Lung (tissue), 12 donors: ENCODE data around the gene SIGLEC8. TPM values are rescaled to one million over a fixed set of nuclear protein-coding genes. Genes with fewer than 3 reads are reported as not detected.
"Not testable (repeated sequence)": the region's sequence is repeated elsewhere in the genome, so short reads cannot be mapped to it uniquely, and the experiment has no call there.

ENCODE experiments used
- ATAC-seq: fragments of 200-7000 bp; cut with Tn5 transposase; one replicate; pipeline ENCODE4 v1.9.1; 2020; ENCODE audit warnings: moderate number of reproducible peaks; ENCODE audit not compliant: insufficient read depth, low FRiP score
- DNase-seq, 3 donors: peaks; one replicate each; pipeline ENCODE4 v3.0.0-alpha.2; 2013 to 2017
- H3K27ac ChIP-seq, 2 donors: one replicate each; pipeline ENCODE4 v1.5.1; 2013; ENCODE audit warnings: mild to moderate bottlenecking in 2 of 2, moderate library complexity in 2 of 2, control low read depth in 1 of 2, inconsistent platforms in 1 of 2, low read depth in 1 of 2, low read length in 1 of 2
- H3K27me3 ChIP-seq, 3 donors: one replicate each; pipeline ENCODE4 v1.5.1; 2013; ENCODE audit warnings: low read length in 2 of 3; ENCODE audit not compliant: control insufficient read depth in 3 of 3, insufficient read depth in 3 of 3
- H3K36me3 ChIP-seq, 4 donors: one replicate each; pipeline ENCODE4 v1.5.1; 2013; ENCODE audit warnings: low read length in 4 of 4, mild to moderate bottlenecking in 1 of 4, moderate library complexity in 1 of 4; ENCODE audit not compliant: control insufficient read depth in 4 of 4, insufficient read depth in 4 of 4
- H3K4me1 ChIP-seq, 5 donors: one replicate each; pipeline ENCODE4 v1.5.1; 2013; ENCODE audit warnings: low read length in 5 of 5, mild to moderate bottlenecking in 2 of 5, moderate library complexity in 1 of 5; ENCODE audit not compliant: control insufficient read depth in 5 of 5, insufficient read depth in 5 of 5
- H3K4me3 ChIP-seq: one replicate; pipeline ENCODE4 v1.5.1; 2013; ENCODE audit warnings: mild to moderate bottlenecking, control low read depth, moderate library complexity
- H3K9ac ChIP-seq, 2 donors: one replicate each; pipeline ENCODE4 v1.5.1; 2013; ENCODE audit warnings: low read length in 2 of 2, control low read depth in 1 of 2; ENCODE audit not compliant: insufficient read depth in 1 of 2
- H3K9me3 ChIP-seq, 4 donors: one replicate each; pipeline ENCODE4 v1.5.1; 2013; ENCODE audit warnings: low read length in 3 of 4, mild to moderate bottlenecking in 1 of 4, moderate library complexity in 1 of 4; ENCODE audit not compliant: control insufficient read depth in 4 of 4, insufficient read depth in 3 of 4
- WGBS, 2 donors: extraction: QIAGEN DNeasy Blood & Tissue Kit; methylation state at CpG; one replicate each; pipeline ENCODE4 v1.1.7; 2013; 5-methylcytosine and 5-hydroxymethylcytosine counted together
- polyA plus RNA-seq, 2 donors: library from polyadenylated mRNA; stranded (reverse); fragments of 200-250 nt; gene quantifications; one replicate each; pipeline ENCODE4 v1.2.1, GENCODE V29; 2013
- total RNA-seq, 2 donors: library from RNA; depleted of rRNA in 1 of 2; stranded (reverse); fragments of >200 nt in 1 of 2; gene quantifications; one replicate each; pipeline ENCODE4 v1.2.1, GENCODE V29; 2014 to 2021
- TF ChIP-seq, protein P1 (sequence below): IDR thresholded peaks from 2 replicates; pipeline ENCODE4 v1.5.1; 2012; ENCODE audit warnings: mild to moderate bottlenecking; ENCODE audit errors: control extremely low read depth, extremely low read depth
- donor health status: control.
- donor health status: control.
- donor health status: Bipolar disorder and iron deficiency.
- donor health status: healthy.
- donor health status: DM: yes; HTN: yes; CAD: no.

Gene SIGLEC8
- total and polyA plus RNA-seq, 4 donors: 0.22 to 0.77 (median 0.31) TPM

DNA sequence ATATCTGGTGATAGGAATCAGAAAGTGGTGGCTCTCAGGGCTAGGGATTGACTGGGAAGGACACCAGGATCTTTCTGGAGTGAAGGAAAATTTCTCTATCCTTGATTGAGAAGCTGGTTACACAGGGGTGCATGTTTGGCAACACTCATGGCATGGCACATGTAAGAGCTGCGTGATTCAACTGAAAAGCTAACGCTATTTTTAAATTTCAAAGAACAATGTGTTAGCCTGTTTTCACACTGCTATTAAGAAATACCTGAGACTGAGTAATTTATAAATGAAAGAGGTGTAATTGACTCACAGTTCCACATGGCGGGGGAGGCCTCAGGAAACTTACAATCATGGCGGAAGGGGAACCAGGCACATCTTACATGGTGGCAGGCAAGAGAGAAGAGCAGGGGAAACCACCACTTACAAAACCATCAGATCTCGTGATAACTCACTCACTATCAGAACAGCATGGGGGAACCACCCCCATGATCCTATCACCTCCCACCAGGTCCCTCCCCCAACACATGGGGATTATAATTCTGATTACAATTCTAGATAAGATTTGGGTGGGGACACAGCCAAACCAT, 7.4 kb downstream of the SIGLEC8 start:
- H3K27me3 ChIP-seq: peaks cover 0 to 6% (median 3%) of the 10 kb centered on the region in 3 donors
- no peak overlapping the region for H3K4me3 ChIP-seq
- DNase-seq (no peak), ATAC-seq (no peak)
- TF ChIP-seq, protein P1, sequence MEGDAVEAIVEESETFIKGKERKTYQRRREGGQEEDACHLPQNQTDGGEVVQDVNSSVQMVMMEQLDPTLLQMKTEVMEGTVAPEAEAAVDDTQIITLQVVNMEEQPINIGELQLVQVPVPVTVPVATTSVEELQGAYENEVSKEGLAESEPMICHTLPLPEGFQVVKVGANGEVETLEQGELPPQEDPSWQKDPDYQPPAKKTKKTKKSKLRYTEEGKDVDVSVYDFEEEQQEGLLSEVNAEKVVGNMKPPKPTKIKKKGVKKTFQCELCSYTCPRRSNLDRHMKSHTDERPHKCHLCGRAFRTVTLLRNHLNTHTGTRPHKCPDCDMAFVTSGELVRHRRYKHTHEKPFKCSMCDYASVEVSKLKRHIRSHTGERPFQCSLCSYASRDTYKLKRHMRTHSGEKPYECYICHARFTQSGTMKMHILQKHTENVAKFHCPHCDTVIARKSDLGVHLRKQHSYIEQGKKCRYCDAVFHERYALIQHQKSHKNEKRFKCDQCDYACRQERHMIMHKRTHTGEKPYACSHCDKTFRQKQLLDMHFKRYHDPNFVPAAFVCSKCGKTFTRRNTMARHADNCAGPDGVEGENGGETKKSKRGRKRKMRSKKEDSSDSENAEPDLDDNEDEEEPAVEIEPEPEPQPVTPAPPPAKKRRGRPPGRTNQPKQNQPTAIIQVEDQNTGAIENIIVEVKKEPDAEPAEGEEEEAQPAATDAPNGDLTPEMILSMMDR: no peak
- no peaks in the 10 kb centered on the region for H3K4me1 ChIP-seq
- WGBS, 2 donors: 83% methylated on average over 5 of the region's 5 CpGs
- peaks cover 0 to 2% (median 0%) of the 10 kb centered on the region in 4 donors for H3K9me3 ChIP-seq
- H3K27ac ChIP-seq: no peak overlapping the region
- no peak overlapping the region for H3K9ac ChIP-seq
- H3K36me3 ChIP-seq: no peaks in the 10 kb centered on the region

DNA sequence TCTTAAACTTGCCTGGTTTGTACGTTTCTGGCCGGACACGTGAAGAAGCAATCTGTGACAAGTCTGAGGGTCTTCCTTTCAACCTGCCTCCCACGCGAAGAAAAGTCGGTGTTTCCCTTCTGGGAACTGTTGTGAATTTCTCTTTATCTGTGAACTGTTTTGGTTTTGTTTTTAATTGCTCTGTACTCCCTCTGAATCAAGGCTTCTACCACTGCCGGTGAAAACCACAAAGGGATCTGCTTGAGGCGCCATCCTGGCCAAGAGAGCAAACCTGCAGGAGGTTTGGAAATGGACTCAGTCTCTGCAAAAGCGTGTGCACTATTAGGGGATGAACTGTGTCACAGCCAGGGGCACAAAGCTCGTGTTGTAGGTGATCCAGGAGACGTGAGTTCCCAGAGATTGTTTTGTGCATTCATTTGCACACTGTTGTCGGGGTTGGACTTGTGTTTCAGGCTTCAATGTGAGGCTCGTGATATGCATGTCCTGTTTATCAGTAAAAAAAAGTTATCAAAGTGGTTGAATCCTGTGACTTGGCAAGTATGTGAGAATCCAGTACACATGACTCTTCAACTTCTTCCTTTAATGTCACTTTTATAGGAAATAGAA, 9.7 kb downstream of the SIGLEC8 start:
- TF ChIP-seq, protein P1: no peak
- Histone ChIP-seq H3K27ac (no peak overlapping the region), H3K36me3 (no peaks in the 10 kb centered on the region), H3K9me3 (peaks cover 0 to 2% (median 0%) of the 10 kb centered on the region in 4 donors), H3K4me1 (no peaks in the 10 kb centered on the region), H3K9ac (no peak overlapping the region), H3K4me3 (no peak overlapping the region), H3K27me3 (peaks cover 0 to 6% (median 3%) of the 10 kb centered on the region in 3 donors)
- ATAC-seq (no peak), DNase-seq (no peak)
- WGBS, 2 donors: 35 to 46% methylated on average over 13 of the region's 13 CpGs

DNA sequence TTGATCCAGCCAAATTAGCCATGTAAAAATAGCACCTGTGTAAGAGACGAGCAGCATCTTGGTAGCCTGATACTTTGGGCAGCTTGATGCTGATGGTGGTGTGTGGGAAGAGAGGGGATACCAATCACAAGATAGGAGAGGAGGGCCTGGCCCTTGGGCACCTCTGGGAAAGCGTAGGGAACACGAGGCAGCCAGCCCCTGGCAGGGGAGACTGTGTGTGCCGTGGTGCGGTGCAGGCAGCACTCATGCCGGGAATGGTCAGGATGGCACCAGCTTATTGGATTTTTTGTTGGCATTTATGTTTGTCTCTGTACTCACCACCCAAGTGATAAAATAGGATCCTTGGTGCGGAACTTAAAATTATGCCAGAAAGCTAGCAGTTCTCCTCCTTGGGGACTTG, 10.2 kb downstream of the SIGLEC8 start:
- DNase-seq: no peak
- H3K27me3 ChIP-seq: peaks cover 0 to 6% (median 3%) of the 10 kb centered on the region in 3 donors

DNA sequence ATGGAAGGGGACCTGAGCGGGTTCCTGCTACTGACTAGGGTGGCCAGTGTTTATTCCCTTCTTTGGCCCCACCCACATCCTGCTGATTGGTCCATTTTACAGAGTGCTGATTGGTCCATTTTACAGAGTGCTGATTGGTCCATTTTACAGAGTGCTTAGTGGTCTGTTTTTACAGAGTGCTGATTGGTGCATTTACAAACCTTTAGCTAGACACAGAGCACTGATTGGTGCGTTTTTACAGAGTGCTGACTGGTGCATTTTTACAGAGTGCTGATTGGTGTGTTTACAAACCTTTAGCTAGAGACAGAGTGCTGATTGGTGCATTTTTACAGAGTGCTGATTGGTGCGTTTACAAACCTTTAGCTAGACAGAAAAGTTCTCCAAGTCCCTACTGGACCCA, 10.7 kb downstream of the SIGLEC8 start:
- 86 to 96% methylated on average over 3 of the region's 3 CpGs for WGBS, 2 donors
- not testable (repeated sequence) for H3K36me3 ChIP-seq, H3K9ac ChIP-seq, H3K27me3 ChIP-seq, H3K4me1 ChIP-seq, H3K9me3 ChIP-seq, H3K4me3 ChIP-seq, H3K27ac ChIP-seq, ATAC-seq, DNase-seq

More for the DNA sequence above, 10.2 kb downstream of the SIGLEC8 start:
- Histone ChIP-seq H3K9me3 (peaks cover 0 to 2% (median 0%) of the 10 kb centered on the region in 4 donors), H3K4me1 (no peaks in the 10 kb centered on the region), H3K27ac (no peak overlapping the region), H3K9ac (no peak overlapping the region), H3K4me3 (no peak overlapping the region), H3K36me3 (no peaks in the 10 kb centered on the region)
- ATAC-seq: no peak
- 82 to 88% methylated on average over 7 of the region's 7 CpGs for WGBS, 2 donors
- TF ChIP-seq, protein P1: no peak
